Measurements from ENCODE around the gene KLK3. TPM values are rescaled to one million over a fixed set of nuclear protein-coding genes. Genes with fewer than 3 reads are reported as not detected.
A peak's percentile ranks its signal among the peaks of the same experiment; 100 is the strongest.

Gene KLK3
- total and polyA plus RNA-seq, 2 experiments from 2014 or later: 0.19 TPM; not detected in 1

GRCh38 chr19:50908336-50908735 lies 53.6 kb downstream of the KLK3 start:
- Histone ChIP-seq H3K27ac (ENCODE audit: low read depth) (no peak overlapping the region), H3K4me1 (ENCODE audit: insufficient read depth) (peaks cover 15% of the 10 kb centered on the region), H3K9me2 (ENCODE audit: insufficient read depth) (no peaks in the 10 kb centered on the region), H2AFZ (0 out of 2 replicates have a peak overlapping the region, but pooled peaks have one; percentile 47), H3K79me2 (replicated peaks; ENCODE audit: insufficient read depth) (no peaks in the 10 kb centered on the region), H3F3A (replicated peaks; ENCODE audit: low read depth) (0 out of 2 replicates have a peak, but pooled peaks cover 2% of the 10 kb centered on the region), H3K36me3 (ENCODE audit: insufficient read depth) (no peaks in the 10 kb centered on the region), H3K4me2 (peak overlapping the region; percentile 85; the same call in 1 of the 2 replicates), H4K20me1 (replicated peaks; ENCODE audit: insufficient read depth) (no peaks in the 10 kb centered on the region), H3K27me3 (ENCODE audit: insufficient read depth) (peaks cover 35% of the 10 kb centered on the region), H3K4me3 (no peak overlapping the region)
- TF ChIP-seq REST (IDR thresholded peaks at IDR 0.05; ENCODE audit: unreplicated experiment): no peak
- TF ChIP-seq ZNF114 (CRISPR knock-in tag; IDR thresholded peaks at IDR 0.05): no peak
- TF ChIP-seq ZNF462 (CRISPR knock-in tag; IDR thresholded peaks at IDR 0.05): no peak
- TF ChIP-seq CREB1 (CRISPR knock-in tag; IDR thresholded peaks at IDR 0.05; ENCODE audit: low read depth): no peak
- TF ChIP-seq CTCF (conservative IDR thresholded peaks at IDR 0.05; ENCODE audit: low read depth in 2 of 2): no peak
- TF ChIP-seq EZH2phosphoT487 (IDR thresholded peaks at IDR 0.05; ENCODE audit: unreplicated experiment): no peak
- TF ChIP-seq EZH2 (IDR thresholded peaks at IDR 0.05; ENCODE audit: low read depth, unreplicated experiment): no peak
- TF ChIP-seq JUNB (IDR thresholded peaks at IDR 0.05; ENCODE audit: unreplicated experiment): no peak
- no peak for TF ChIP-seq POLR2AphosphoS5 (IDR thresholded peaks at IDR 0.05; ENCODE audit: low read depth)
- no peak for TF ChIP-seq NANOG (IDR thresholded peaks at IDR 0.05; ENCODE audit: borderline replicate concordance)
- TF ChIP-seq ZNF331 (CRISPR knock-in tag; IDR thresholded peaks at IDR 0.05; ENCODE audit: low read depth): no peak
- no peak for TF ChIP-seq ETS1 (IDR thresholded peaks at IDR 0.05)
- TF ChIP-seq STAT1 (IDR thresholded peaks at IDR 0.05; ENCODE audit: unreplicated experiment): no peak
- no peak for ATAC-seq
- H3K27me3 Mint-ChIP-seq (ENCODE audit: insufficient read depth, low read depth, poor library complexity): peaks cover 27% of the 10 kb centered on the region
- no peak overlapping the region for H3K27ac Mint-ChIP-seq
- H3K36me3 Mint-ChIP-seq (ENCODE audit: low read depth): no peaks in the 10 kb centered on the region; the same call in 2 of the 3 replicates
- DNase-seq (ENCODE audit: low spot score): no peak
- peak overlapping the region; percentile 74; the same call in 2 of the 3 replicates for H3K4me3 Mint-ChIP-seq
- H3K4me1 Mint-ChIP-seq: peaks cover 13% of the 10 kb centered on the region
- H3K9me3 Mint-ChIP-seq: no peaks in the 10 kb centered on the region; the same call in 1 of the 3 replicates

Data from GM23338 (cell line).